ENCODE data around the gene ARID5A. TPM values are rescaled to one million over a fixed set of nuclear protein-coding genes. Genes with fewer than 3 reads are reported as not detected.

ARID5A gene
- total RNA-seq, 4 donors from 2014 or later = 9.8 to 113 (median 18.1) TPM

DNA sequence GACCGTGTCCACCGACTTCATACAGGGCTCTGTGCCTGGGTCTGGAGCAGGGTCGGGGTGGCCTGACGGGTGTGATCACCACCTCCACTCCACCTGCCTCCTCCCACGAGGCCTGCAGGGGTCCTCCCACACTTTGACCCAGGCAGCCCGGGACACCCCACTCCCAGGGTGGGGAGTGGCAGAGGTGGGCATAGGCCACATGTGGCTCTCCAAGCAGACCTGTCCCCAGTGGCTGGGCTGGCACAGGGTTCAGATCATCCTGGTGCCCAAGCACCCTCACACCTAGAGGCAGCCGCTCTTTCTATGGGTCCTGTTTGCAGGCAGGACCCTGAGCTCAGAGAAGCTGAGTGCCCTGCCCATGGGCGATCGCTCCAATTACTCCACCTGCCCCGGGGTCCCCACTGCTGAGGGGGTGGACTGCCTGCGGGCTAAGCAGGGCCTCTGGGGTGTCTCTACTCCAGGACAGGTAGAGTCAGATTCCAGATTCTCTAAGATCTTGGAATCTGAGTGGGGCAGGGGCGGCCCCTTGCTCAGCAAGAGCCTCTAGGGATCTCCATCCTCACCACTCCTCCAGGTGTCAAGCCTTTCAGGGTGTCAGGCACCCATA, 32.8 kb upstream of the ARID5A start:
- in situ Hi-C loops (cut with MboI; ENCODE audit: low pct_ligation_motif_present in 1 of 4, low pct_unique_long_range_greater_than_20kb in 1 of 4, low sequenced_read_pairs in 3 of 4) (loop anchor here in 1 of 4 donors (25.0 kb wide), 2 partner anchors 191 to 491 kb away; partner anchors contain the start of gene SNRNP200), intact Hi-C loops (cut with DNase I; ENCODE audit: low total_unique reads) (no loop called here)
- Histone ChIP-seq H3K4me1 (peaks cover 4 to 38% (median 14%) of the 10 kb centered on the region in 4 donors), H3K4me3 (no peak overlapping the region), H3K9me3 (no peaks in the 10 kb centered on the region), H3K36me3 (no peaks in the 10 kb centered on the region), H3K27ac (no peak overlapping the region), H3K27me3 (peaks cover 13% of the 10 kb centered on the region)
- WGBS, 2 donors (ENCODE audit: low coverage in 1 of 2) = 84% methylated on average over 12 of the region's 12 CpGs; no CpG with 5 or more reads in 1 of the 2 donors
- no peak for DNase-seq
- TF ChIP-seq EP300 (IDR thresholded peaks at IDR 0.05; ENCODE audit: low read depth) = no peak
- no peak for TF ChIP-seq POLR2AphosphoS5 (IDR thresholded peaks at IDR 0.05)
- no peak for TF ChIP-seq POLR2A (IDR thresholded peaks at IDR 0.05)
- TF ChIP-seq, protein P1, sequence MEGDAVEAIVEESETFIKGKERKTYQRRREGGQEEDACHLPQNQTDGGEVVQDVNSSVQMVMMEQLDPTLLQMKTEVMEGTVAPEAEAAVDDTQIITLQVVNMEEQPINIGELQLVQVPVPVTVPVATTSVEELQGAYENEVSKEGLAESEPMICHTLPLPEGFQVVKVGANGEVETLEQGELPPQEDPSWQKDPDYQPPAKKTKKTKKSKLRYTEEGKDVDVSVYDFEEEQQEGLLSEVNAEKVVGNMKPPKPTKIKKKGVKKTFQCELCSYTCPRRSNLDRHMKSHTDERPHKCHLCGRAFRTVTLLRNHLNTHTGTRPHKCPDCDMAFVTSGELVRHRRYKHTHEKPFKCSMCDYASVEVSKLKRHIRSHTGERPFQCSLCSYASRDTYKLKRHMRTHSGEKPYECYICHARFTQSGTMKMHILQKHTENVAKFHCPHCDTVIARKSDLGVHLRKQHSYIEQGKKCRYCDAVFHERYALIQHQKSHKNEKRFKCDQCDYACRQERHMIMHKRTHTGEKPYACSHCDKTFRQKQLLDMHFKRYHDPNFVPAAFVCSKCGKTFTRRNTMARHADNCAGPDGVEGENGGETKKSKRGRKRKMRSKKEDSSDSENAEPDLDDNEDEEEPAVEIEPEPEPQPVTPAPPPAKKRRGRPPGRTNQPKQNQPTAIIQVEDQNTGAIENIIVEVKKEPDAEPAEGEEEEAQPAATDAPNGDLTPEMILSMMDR (IDR thresholded peaks at IDR 0.05) = no peak

DNA sequence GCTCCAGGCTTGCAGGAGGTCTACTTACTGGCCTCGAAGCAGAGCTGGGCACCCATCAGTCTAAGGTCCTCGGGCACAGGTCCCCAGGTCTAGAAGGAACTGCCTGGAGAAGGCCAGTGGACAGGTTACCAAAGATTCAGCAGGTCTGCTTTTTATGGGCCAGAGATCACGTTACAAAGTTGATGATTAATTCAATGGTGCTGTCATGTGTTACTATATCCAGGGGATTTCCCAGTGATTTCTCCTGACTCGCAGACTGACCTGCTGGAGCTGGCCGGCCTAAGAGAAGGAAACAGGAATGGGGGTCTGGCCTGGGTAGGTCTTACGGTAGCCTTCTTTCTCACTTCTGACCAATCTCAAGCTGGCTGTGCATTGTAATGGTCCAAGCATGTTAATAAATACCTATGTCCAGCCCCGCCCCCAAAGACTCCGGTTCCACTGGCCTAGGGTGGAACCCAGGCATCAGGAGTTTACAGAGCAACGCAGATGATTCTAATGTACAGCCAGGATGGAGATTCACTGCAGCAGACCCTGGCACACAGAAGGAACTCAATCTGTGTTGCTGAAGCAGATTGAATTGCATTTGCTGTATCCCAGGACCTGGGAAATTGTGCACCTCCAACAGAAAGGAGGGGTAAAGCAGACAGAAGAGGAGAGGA, 31.2 kb upstream of the ARID5A start, which contains the start of gene NEURL3:
Gene NEURL3 (minus strand): TSS at position 127 of the 659 bp plus-strand sequence. CDS start 71 bp downstream, at position 56.
- 44% methylated on average over 9 of the region's 9 CpGs; no CpG with 5 or more reads in 1 of the 2 donors for WGBS, 2 donors (ENCODE audit: low coverage in 1 of 2)
- Histone ChIP-seq H3K27ac (peak within 1 kb of the TSS in 2 of 4 donors; percentile 8 to 28), H3K9me3 (no peaks in the 10 kb centered on the region), H3K4me1 (peaks cover 7 to 41% (median 16%) of the 10 kb centered on the region in 4 donors), H3K4me3 (no peak within 1 kb of the TSS), H3K27me3 (peaks cover 13% of the 10 kb centered on the region), H3K36me3 (no peaks in the 10 kb centered on the region)
- DNase-seq = no peak
- in situ Hi-C loops (cut with MboI; ENCODE audit: low pct_ligation_motif_present in 1 of 4, low pct_unique_long_range_greater_than_20kb in 1 of 4, low sequenced_read_pairs in 3 of 4) = loop anchor here in 2 of 4 donors (5.0 to 25.0 kb wide), 3 partner anchors 98 to 493 kb away; partner anchors contain the start of gene SNRNP200 (in 1 of the 2)
- intact Hi-C loops (cut with DNase I; ENCODE audit: low total_unique reads) = loop anchor here (5.0 kb wide), 2 partner anchors 52 to 98 kb away; no protein-coding TSS in a partner anchor
- TF ChIP-seq POLR2A (IDR thresholded peaks at IDR 0.05) (peak; percentile 40), POLR2AphosphoS5 (IDR thresholded peaks at IDR 0.05) (peak in 1 of 3 donors; percentile 65), EP300 (IDR thresholded peaks at IDR 0.05; ENCODE audit: low read depth) (no peak)
- TF ChIP-seq, protein P1 (IDR thresholded peaks at IDR 0.05) = no peak

DNA sequence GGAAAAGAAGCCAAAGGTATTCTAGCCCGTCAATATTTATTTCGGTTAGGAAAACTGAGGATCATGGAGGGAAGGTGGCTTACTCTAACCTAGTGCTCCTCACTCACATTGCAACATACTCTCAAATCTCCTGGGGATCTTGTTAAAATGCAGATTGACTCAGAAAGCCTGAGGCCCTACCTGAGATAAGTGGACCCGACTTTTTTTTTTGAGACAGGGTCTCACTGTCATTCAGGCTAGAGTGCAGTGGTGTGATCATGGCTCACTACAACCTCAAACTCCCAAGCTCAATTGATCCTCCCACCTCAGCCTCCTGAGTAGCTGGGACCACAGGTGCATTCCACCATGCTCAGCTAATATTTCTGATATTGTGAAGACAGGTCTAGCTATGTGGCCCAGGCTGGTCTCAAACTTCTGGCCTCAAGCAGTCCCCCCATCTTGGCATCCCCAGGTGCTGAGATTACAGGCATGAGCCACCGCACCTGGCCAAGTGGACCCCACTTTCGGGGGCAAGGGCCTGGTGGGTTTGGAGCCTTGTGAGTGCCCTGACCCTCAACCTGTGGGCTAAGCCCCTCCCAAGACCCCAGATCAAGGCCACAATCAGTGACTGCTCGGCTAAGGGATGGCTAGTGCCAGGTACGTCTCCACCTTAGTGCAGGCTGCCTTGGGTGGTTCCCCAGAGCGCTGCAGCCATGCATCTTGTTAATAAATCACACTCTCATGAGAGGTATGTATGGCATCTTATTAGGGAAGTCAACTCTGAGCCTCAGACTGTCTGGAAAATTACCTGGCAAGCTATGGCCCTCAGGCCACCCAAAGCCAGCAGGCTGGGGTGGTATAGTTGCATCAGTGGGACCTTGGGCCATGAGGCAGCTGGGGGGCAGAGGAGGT, 30.3 kb upstream of the ARID5A start:
- TF ChIP-seq, protein P1 (IDR thresholded peaks at IDR 0.05) = no peak
- no peak for TF ChIP-seq POLR2AphosphoS5 (IDR thresholded peaks at IDR 0.05)
- TF ChIP-seq POLR2A (IDR thresholded peaks at IDR 0.05) = no peak
- no peak for TF ChIP-seq EP300 (IDR thresholded peaks at IDR 0.05; ENCODE audit: low read depth)
- no peak for DNase-seq
- Histone ChIP-seq H3K9me3 (no peaks in the 10 kb centered on the region), H3K4me3 (no peak overlapping the region), H3K27ac (peak overlapping the region in 1 of 4 donors; percentile 14), H3K36me3 (no peaks in the 10 kb centered on the region), H3K27me3 (peaks cover 6% of the 10 kb centered on the region), H3K4me1 (peaks cover 7 to 41% (median 16%) of the 10 kb centered on the region in 4 donors)
- intact Hi-C loops (cut with DNase I; ENCODE audit: low total_unique reads) (loop anchor here (5.0 kb wide), 2 partner anchors 51 to 99 kb away; no protein-coding TSS in a partner anchor), in situ Hi-C loops (cut with MboI; ENCODE audit: low pct_ligation_motif_present in 1 of 4, low pct_unique_long_range_greater_than_20kb in 1 of 4, low sequenced_read_pairs in 3 of 4) (loop anchor here in 2 of 4 donors (5.0 to 25.0 kb wide), 3 partner anchors 99 to 494 kb away; partner anchors contain the start of gene SNRNP200 (in 1 of the 2))
- WGBS, 2 donors (ENCODE audit: low coverage in 1 of 2) = 97% methylated on average over 8 of the region's 8 CpGs; no CpG with 5 or more reads in 1 of the 2 donors
